Lower lobe of right lung (tissue), 2 donors: ENCODE measurements around the gene SSR3. TPM values are rescaled to one million over a fixed set of nuclear protein-coding genes. Genes with fewer than 3 reads are reported as not detected.

ENCODE experiments used
- ATAC-seq, 2 donors: fragments of 200-7000 bp; cut with Tn5 transposase; one replicate each; pipeline ENCODE4 v1.9.1; 2020 to 2022; ENCODE audit warnings: mild to moderate bottlenecking in 2 of 2, moderate library complexity in 2 of 2
- DNase-seq: peaks from one replicate; pipeline ENCODE4 v3.0.0-alpha.2; 2020
- H3K27ac ChIP-seq: fragments of 200-600 bp; one replicate; pipeline ENCODE4 v1.8.0; 2022
- H3K27me3 ChIP-seq: fragments of 200-600 bp; one replicate; pipeline ENCODE4 v1.8.0; 2022; ENCODE audit warnings: low read depth
- H3K36me3 ChIP-seq: fragments of 200-600 bp; one replicate; pipeline ENCODE4 v1.8.0; 2022; ENCODE audit warnings: mild to moderate bottlenecking
- H3K4me1 ChIP-seq: fragments of 200-600 bp; one replicate; pipeline ENCODE4 v1.8.0; 2022
- H3K4me3 ChIP-seq: fragments of 200-600 bp; one replicate; pipeline ENCODE4 v1.8.0; 2022; ENCODE audit warnings: mild to moderate bottlenecking
- H3K9me3 ChIP-seq: fragments of 200-600 bp; one replicate; pipeline ENCODE4 v1.8.0; 2022
- intact Hi-C: fragments of 100-400 bp; cut with DNase I; formaldehyde crosslinking; loops from one replicate; pipeline ENCODE4 v1.11.0; 2022
- long read RNA-seq: library from polyadenylated mRNA; unstranded; transcript quantifications from one replicate; pipeline ENCODE4 v2.0.0, GENCODE V29; 2021
- total RNA-seq: library from RNA; stranded (reverse); fragmentation: NEBNext Ultra II Directional; extraction: Animal tissue kit (Norgen Biotek cat#: 25700); gene quantifications from one replicate; pipeline ENCODE4 v1.2.1, GENCODE V29; 2021
- TF ChIP-seq, protein P1 (sequence below): fragments of 200-600 bp; IDR thresholded peaks from one replicate; pipeline ENCODE4 v1.8.0; 2022; ENCODE audit warnings: antibody characterized with exemption, mild to moderate bottlenecking
- donor health status: DM: no; HTN: yes; CAD: no; lungs with severe emphysema.

Gene SSR3
- 158 TPM for total RNA-seq
- long read RNA-seq, transcript SSR3-201 (5 exons, 3,716 nt): major isoform, 156 of 181 reads
- long read RNA-seq, partial matches to known transcripts: 0 of 181 reads
- long read RNA-seq, other reads (novel, unspliced or antisense): 22 of 181 reads

DNA sequence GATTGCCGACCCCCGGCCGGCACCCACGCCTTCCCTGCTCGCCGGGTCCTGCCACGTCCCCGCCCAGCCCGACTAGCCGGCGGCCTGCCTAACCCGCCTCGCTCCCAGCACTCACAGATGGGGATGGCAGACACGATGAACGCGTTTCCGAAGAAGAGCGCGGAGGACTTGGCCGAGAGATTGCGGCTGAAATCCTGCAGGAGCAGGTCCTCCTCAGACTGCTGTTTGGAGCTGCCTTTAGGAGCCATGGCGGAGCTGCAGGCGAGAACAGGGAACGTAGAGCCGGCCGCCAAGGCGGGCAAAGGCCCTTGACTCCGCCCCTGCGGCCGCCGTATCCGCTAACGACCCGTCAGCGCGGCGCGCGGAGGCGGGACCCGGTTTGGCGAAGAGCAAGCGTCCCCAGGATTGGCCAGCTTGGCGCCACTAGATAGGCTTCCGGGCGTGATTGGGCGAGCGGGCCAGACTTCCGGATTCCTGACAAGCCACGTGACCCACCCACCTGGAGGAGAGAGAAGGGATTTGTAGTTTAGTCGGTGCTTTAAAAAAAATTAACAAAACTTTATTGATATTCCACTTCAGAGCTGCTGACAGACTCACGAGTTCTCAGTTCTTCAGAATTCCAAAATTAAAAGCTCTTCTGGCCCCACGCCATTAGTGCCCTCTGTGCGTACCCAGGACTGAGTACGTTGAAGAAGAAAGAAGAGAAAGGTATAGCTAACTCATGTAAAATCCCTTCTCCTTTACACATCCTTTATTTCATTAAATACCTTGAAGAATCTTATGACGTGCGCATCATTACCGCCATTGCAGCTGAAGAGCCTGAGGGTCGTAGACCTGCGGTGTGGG, at the start of gene SSR3:
Gene SSR3 (minus strand): TSS at position 276 of the 846 bp plus-strand sequence. CDS start 28 bp downstream, at position 248.
- Histone ChIP-seq H3K9me3 (no peaks in the 10 kb centered on the region), H3K4me3 (peak within 1 kb of the TSS; percentile 94), H3K4me1 (peaks cover 30% of the 10 kb centered on the region), H3K27me3 (no peaks in the 10 kb centered on the region), H3K36me3 (peaks cover 29% of the 10 kb centered on the region), H3K27ac (peak within 1 kb of the TSS; percentile 93)
- intact Hi-C loops: no loop called here
- DNase-seq: peak; percentile 100
- ATAC-seq: peak; percentile 100
- TF ChIP-seq, protein P1, sequence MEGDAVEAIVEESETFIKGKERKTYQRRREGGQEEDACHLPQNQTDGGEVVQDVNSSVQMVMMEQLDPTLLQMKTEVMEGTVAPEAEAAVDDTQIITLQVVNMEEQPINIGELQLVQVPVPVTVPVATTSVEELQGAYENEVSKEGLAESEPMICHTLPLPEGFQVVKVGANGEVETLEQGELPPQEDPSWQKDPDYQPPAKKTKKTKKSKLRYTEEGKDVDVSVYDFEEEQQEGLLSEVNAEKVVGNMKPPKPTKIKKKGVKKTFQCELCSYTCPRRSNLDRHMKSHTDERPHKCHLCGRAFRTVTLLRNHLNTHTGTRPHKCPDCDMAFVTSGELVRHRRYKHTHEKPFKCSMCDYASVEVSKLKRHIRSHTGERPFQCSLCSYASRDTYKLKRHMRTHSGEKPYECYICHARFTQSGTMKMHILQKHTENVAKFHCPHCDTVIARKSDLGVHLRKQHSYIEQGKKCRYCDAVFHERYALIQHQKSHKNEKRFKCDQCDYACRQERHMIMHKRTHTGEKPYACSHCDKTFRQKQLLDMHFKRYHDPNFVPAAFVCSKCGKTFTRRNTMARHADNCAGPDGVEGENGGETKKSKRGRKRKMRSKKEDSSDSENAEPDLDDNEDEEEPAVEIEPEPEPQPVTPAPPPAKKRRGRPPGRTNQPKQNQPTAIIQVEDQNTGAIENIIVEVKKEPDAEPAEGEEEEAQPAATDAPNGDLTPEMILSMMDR: peak; percentile 27

DNA sequence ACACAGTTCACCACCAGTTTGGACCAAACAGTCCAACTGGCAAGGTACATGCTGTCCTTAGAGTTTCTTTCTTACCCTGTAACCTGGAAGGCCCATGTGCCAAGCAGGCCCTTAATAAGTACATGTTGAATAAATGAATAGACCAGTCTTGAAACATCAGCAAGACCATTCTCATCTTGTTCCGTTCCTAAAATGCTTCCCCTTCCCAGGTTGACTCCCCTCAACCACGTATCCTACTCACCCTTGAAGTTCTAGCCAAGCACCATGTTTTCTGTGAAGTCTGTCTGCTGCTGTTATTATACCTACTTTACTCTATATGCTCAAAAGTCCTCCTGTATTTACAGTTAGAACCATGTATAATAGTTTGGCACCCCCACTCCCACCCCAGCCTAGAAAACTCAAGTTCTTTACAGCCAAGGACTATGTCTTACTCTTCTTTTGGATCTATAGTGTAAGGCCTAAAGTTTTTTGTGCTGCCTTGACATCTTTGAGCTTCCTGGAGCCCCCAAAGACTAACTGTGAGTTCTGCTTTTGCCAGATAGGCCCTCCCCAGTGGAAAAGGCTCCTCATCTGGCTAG, 49.2 kb upstream of the SSR3 start:
- Histone ChIP-seq H3K4me3 (no peak overlapping the region), H3K27ac (no peak overlapping the region), H3K9me3 (no peaks in the 10 kb centered on the region), H3K36me3 (no peaks in the 10 kb centered on the region), H3K4me1 (peaks cover 24% of the 10 kb centered on the region), H3K27me3 (no peaks in the 10 kb centered on the region)
- intact Hi-C loops: no loop called here
- DNase-seq (no peak), ATAC-seq (no peak)
- TF ChIP-seq, protein P1: no peak

DNA sequence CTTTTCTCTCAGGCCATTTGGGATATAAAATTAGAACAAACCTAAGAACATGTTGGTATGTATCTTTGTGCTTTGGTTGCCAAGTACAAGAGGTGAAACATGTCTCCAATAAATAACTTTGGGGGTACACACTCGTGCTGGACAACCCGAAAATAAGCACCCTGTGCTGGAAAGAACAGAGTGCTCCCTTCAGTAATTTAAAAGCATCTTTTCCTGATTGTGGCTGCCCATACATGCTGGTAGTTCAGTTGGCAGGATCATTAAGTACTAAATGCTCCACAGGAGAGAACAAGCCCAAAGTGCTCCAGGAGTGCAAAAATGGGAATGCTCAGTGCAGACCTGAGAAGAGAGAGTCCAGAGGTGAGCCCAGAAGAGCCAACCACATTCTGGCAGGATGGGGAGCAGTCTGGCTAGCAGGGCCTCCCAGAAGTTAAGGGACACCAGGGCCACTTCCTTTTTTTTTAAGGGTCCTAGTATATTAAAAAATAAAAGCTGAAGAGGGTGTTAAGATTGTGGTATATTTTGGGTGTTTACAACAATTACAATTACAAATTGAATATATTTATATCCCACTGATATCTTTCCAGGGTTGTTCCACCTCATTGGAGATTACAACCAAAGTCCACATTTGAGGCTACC, 48.6 kb upstream of the SSR3 start:
- Histone ChIP-seq H3K36me3 (no peaks in the 10 kb centered on the region), H3K4me3 (no peak overlapping the region), H3K4me1 (peaks cover 24% of the 10 kb centered on the region), H3K9me3 (no peaks in the 10 kb centered on the region), H3K27me3 (no peaks in the 10 kb centered on the region), H3K27ac (no peak overlapping the region)
- TF ChIP-seq, protein P1: no peak
- DNase-seq (no peak), ATAC-seq (no peak)
- intact Hi-C loops: no loop called here

DNA sequence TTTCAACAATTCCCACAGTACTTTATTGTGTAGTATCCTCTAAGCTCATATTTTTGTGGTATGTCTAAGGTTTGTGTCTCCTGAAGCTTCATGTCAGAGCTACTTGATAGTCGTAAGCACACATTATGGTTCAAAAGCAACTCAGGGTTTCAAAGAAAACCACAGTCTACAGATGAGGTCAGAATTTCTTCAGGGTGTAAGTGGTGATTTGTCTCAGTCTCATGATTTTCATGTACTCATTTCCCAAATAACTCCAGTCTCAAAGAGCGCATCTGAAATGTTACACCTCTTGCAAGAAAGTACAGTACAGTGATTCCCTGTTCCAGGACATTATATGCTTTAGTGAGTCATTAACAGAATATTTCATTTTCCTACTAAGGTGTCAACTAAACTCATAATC, 47.5 kb upstream of the SSR3 start:
- Histone ChIP-seq H3K36me3 (no peaks in the 10 kb centered on the region), H3K27me3 (no peaks in the 10 kb centered on the region), H3K9me3 (no peaks in the 10 kb centered on the region), H3K4me3 (no peak overlapping the region), H3K4me1 (peaks cover 24% of the 10 kb centered on the region), H3K27ac (no peak overlapping the region)
- DNase-seq (no peak), ATAC-seq (no peak)
- TF ChIP-seq, protein P1: no peak
- intact Hi-C loops: no loop called here

DNA sequence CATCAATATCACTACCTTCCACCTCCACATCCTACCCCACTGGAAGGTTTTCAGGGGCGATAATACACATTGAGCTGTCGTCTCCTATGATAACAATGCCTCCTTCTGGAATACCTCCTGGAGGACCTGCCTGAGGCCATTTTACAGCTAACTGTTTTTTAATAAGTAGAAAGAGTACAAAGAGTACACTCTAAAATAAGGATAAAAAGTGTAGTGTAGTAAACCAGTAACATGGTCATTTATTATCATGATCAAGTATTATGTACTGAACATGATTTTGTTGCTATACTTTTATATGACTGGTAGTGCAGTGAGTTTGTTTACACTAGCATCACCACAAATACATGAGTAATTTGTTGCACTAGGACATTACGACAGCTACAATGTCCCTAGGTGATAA, 46.6 kb upstream of the SSR3 start:
- ATAC-seq (no peak), DNase-seq (no peak)
- Histone ChIP-seq H3K27me3 (no peaks in the 10 kb centered on the region), H3K9me3 (no peaks in the 10 kb centered on the region), H3K4me1 (peaks cover 15% of the 10 kb centered on the region), H3K36me3 (no peaks in the 10 kb centered on the region), H3K27ac (no peak overlapping the region), H3K4me3 (no peak overlapping the region)
- TF ChIP-seq, protein P1: no peak
- intact Hi-C loops: no loop called here
